K562 (cell line): ENCODE results near the gene SYNGR3. TPM values are rescaled to one million over a fixed set of nuclear protein-coding genes. Genes with fewer than 3 reads are reported as not detected.

Source experiments
- BHLHE40 ChIP-seq: IDR thresholded peaks from 2 replicates; pipeline ENCODE4 v1.6.1; 2011; ENCODE audit warnings: low read length, improper control_type of control experiment
- BRCA1 ChIP-seq, 2 experiments: fragments of 450-650 bp in 1 of 2; sonication (generic) in 1 of 2; formaldehyde crosslinking in 1 of 2; IDR thresholded peaks; 2 replicates each; pipeline versions ENCODE4 v1.5.0 to v1.6.1; 2017 to 2020; ENCODE audit warnings: mild to moderate bottlenecking in 1 of 2, missing genetic modification reagents in 1 of 2
- CREM ChIP-seq: IDR thresholded peaks from 2 replicates; pipeline ENCODE4 v1.6.1; 2014; ENCODE audit warnings: antibody characterized with exemption, low read depth
- E2F6 ChIP-seq, 2 experiments: IDR thresholded peaks; 2 replicates each; pipeline ENCODE4 v1.6.1; 2011; ENCODE audit warnings: borderline replicate concordance in 1 of 2, control low read depth in 1 of 2, low read depth in 1 of 2, low read length in 1 of 2, mild to moderate bottlenecking in 1 of 2, mixed read lengths in 1 of 2, moderate library complexity in 1 of 2; ENCODE audit not compliant: insufficient read depth in 1 of 2, insufficient read length in 1 of 2, poor library complexity in 1 of 2, severe bottlenecking in 1 of 2; ENCODE audit errors: extremely low read depth in 1 of 2
- FOXJ3 ChIP-seq: sonication (generic); formaldehyde crosslinking; IDR thresholded peaks from 2 replicates; pipeline ENCODE4 v1.4.0; 2020; ENCODE audit warnings: mild to moderate bottlenecking, missing genetic modification reagents
- GATAD2A ChIP-seq: fragments of 450-650 bp; IDR thresholded peaks from 2 replicates; pipeline ENCODE4 v1.6.1; 2017
- IRF2 ChIP-seq: sonication (generic); formaldehyde crosslinking; IDR thresholded peaks from 2 replicates; pipeline ENCODE4 v1.8.1; 2022; ENCODE audit warnings: mild to moderate bottlenecking, missing genetic modification reagents
- KLF6 ChIP-seq: fragments of 250-450 bp; sonication (Bioruptor Pico); IDR thresholded peaks from 2 replicates; pipeline ENCODE4 v1.4.0; 2020; ENCODE audit warnings: mild to moderate bottlenecking, moderate library complexity, borderline replicate concordance
- LARP7 ChIP-seq: fragments of 450-650 bp; IDR thresholded peaks from 2 replicates; pipeline ENCODE4 v1.6.1; 2016
- NELFE ChIP-seq: IDR thresholded peaks from 2 replicates; pipeline ENCODE4 v1.6.1; 2011; ENCODE audit warnings: mild to moderate bottlenecking; ENCODE audit not compliant: insufficient read depth, insufficient read length
- NR2C2 ChIP-seq, 2 experiments: fragments of 200-800 bp in 1 of 2; sonication (Bioruptor generic) in 1 of 2; sonication (generic) in 1 of 2; formaldehyde crosslinking in 1 of 2; IDR thresholded peaks; 2 replicates each; pipeline versions ENCODE4 v1.6.1 to v1.8.0; 2016 to 2022; ENCODE audit warnings: mild to moderate bottlenecking in 1 of 2, missing compliant biosample characterization in 1 of 2, missing genetic modification characterization in 1 of 2, missing genetic modification reagents in 1 of 2
- POLR2A ChIP-seq: fragments of 450-650 bp; conservative IDR thresholded peaks from 2 replicates; pipeline ENCODE4 v1.6.1; 2016
- POLR2AphosphoS5 ChIP-seq: IDR thresholded peaks from 2 replicates; pipeline ENCODE4 v1.6.1; 2011; ENCODE audit warnings: mild to moderate bottlenecking, low read depth, low read length, moderate library complexity; ENCODE audit not compliant: control insufficient read depth, insufficient read depth
- POLR2B ChIP-seq: fragments of 450-650 bp; IDR thresholded peaks from 2 replicates; pipeline ENCODE4 v1.6.1; 2018; ENCODE audit warnings: low read depth; ENCODE audit not compliant: partially characterized antibody
- RCOR1 ChIP-seq, 2 experiments: IDR thresholded peaks; 2 replicates each; pipeline ENCODE4 v1.6.1; 2012; ENCODE audit warnings: low read depth in 2 of 2, low read length in 2 of 2, borderline replicate concordance in 1 of 2, improper control_type of control experiment in 1 of 2
- SREBF2 ChIP-seq: sonication (generic); formaldehyde crosslinking; IDR thresholded peaks from 2 replicates; pipeline ENCODE4 v1.4.0; 2020; ENCODE audit warnings: mild to moderate bottlenecking, missing genetic modification reagents
- THRB ChIP-seq: fragments of 450-650 bp; formaldehyde crosslinking; conservative IDR thresholded peaks from 2 replicates; pipeline ENCODE4 v1.4.0; 2022; ENCODE audit warnings: mild to moderate bottlenecking, missing genetic modification characterization
- ZNF277 ChIP-seq: fragments of 250-450 bp; sonication (Bioruptor Pico); IDR thresholded peaks from 2 replicates; pipeline ENCODE4 v1.8.0; 2022; ENCODE audit warnings: inconsistent platforms, mild to moderate bottlenecking, moderate library complexity, borderline replicate concordance
- polyA plus RNA-seq, 8 experiments: library from polyadenylated mRNA; depleted of rRNA in 4 of 8; stranded (reverse) in 5 of 8; unstranded in 3 of 8; fragments of >200 nt; fragmentation: Nextera tagmentation in 2 of 8; fragmentation: Illumina TruSeq in 1 of 8; extraction: Ambion mirVana in 2 of 8; extraction: Trizol in 1 of 8; gene quantifications; 2 replicates each; pipeline versions ENCODE4 v1.2.1 to v1.2.3, GENCODE V29; 2011 to 2014; ENCODE audit warnings: inconsistent platforms in 1 of 8, missing spikeins in 1 of 8
- total RNA-seq, 7 experiments: library from RNA; depleted of rRNA in 6 of 7; stranded (reverse); fragments of >200 nt in 6 of 7; fragmentation: Illumina TruSeq in 2 of 7; extraction: Trizol in 2 of 7; gene quantifications; 2 replicates each; pipeline versions ENCODE4 v1.2.1 to v1.2.3, GENCODE V29; 2011 to 2021; ENCODE audit warnings: low replicate concordance in 1 of 7
- TF ChIP-seq, protein P1 (sequence below): sonication (generic); formaldehyde crosslinking; IDR thresholded peaks from 2 replicates; pipeline ENCODE4 v1.8.0; 2022; ENCODE audit warnings: missing genetic modification reagents, mild to moderate bottlenecking, moderate library complexity, borderline replicate concordance

Gene SYNGR3
- total and polyA plus RNA-seq, 9 of the 15 experiments (the other 6 are each of a cell fraction or from before 2014, with no cell fraction given), result 3.7 to 69.2 (median 36.3) TPM

GRCh38 chr16:1964506-1965395, 25.0 kb upstream of the SYNGR3 start, which contains the start of gene RPS2 (continued):
- TF ChIP-seq NR2C2 (CRISPR knock-in tag; IDR thresholded peaks at IDR 0.05) (no peak; the same call in 1 of the 2 replicates), NR2C2 (tag; IDR thresholded peaks at IDR 0.05) (peak; percentile 55; the same call in 1 of the 2 replicates), GATAD2A (peak; percentile 46; the same call in 1 of the 2 replicates), LARP7 (no peak), BRCA1 (IDR thresholded peaks at IDR 0.05) (no peak), BRCA1 (CRISPR knock-in tag; IDR thresholded peaks at IDR 0.05) (peak; percentile 57; the same call in 1 of the 2 replicates), POLR2A (peak; percentile 100), ZNF277 (CRISPR knock-in tag) (no peak), THRB (peak; percentile 79; the same call in 1 of the 2 replicates), POLR2B (peak; percentile 100), BHLHE40 (peak; percentile 84), FOXJ3 (CRISPR knock-in tag) (no peak), POLR2AphosphoS5 (peak; percentile 98), E2F6 (IDR thresholded peaks at IDR 0.05; ENCODE audit: borderline replicate concordance in 1 of 2, extremely low read depth in 1 of 2, insufficient read depth in 1 of 2, insufficient read length in 1 of 2, low read depth in 1 of 2, low read length in 1 of 2, poor library complexity in 1 of 2, severe bottlenecking in 1 of 2) (peak in 1 of 2 experiments; percentile 29), NELFE (peak; percentile 87), SREBF2 (no peak), RCOR1 (IDR thresholded peaks at IDR 0.05; ENCODE audit: borderline replicate concordance in 1 of 2, low read depth in 2 of 2, low read length in 2 of 2) (0 out of 4 replicates have a peak, but pooled peaks of 1 of the 2 experiments have one; percentile 7), CREM (peak; percentile 99), KLF6 (CRISPR knock-in tag) (peak; percentile 36; the same call in 1 of the 2 replicates), IRF2 (CRISPR knock-in tag) (no peak)
- TF ChIP-seq, protein P1, sequence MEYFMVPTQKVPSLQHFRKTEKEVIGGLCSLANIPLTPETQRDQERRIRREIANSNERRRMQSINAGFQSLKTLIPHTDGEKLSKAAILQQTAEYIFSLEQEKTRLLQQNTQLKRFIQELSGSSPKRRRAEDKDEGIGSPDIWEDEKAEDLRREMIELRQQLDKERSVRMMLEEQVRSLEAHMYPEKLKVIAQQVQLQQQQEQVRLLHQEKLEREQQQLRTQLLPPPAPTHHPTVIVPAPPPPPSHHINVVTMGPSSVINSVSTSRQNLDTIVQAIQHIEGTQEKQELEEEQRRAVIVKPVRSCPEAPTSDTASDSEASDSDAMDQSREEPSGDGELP, result peak; percentile 63
